SKM-1 (cell line): ENCODE measurements around the gene PRSS8.
A peak's percentile ranks its signal among the peaks of the same experiment; 100 is the strongest.
"Not testable (repeated sequence)": the region's sequence is repeated elsewhere in the genome, so short reads cannot be mapped to it uniquely, and the experiment has no call there.

Experiments
- DNase-seq: peaks from one replicate; lab custom pipeline; 2025; ENCODE audit not compliant: unreplicated experiment; lab: John Stamatoyannopoulos, UW

PRSS8 gene

DNA sequence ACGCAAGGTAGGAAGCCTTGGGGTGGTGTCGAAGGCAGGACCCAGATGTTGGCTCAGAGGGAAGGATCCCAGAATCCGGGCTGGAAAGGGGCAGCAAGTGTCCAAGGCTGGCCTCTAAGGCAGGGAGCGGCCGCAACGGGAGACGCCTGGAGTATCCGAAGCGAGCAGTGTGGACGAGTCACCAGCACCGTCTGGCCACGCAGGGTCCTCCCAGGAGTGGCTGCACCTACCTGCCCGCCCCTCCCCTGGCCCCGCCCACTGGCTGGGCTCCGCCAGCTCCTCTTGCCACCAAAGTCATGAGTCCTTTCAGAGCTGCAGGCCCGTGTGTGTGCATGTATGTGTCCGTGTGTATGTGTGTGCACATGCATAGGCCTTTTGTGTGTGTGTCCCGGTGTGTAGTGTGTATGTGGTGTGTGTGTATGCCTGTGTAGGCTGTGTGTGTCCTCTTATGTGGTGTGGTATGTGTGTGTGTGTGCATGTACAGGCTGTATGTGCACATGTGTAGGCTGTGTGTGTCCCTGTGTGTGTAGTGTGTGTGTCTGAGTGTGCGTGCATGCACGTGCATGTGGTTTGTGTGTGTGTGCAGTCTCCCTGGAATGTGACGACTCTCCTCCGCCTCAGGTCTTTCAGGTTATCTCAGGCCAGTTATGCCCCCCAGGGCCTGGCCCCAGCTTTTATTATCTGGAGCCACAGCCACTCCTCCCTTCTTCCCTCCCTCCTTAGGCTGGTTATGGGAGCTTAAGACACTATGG, at the start of gene PRSS8:
Gene PRSS8 (minus strand): TSS at position 193 of the 752 bp plus-strand sequence. CDS start 229 bp downstream, outside the sequence.
- DNase-seq: no peak

DNA sequence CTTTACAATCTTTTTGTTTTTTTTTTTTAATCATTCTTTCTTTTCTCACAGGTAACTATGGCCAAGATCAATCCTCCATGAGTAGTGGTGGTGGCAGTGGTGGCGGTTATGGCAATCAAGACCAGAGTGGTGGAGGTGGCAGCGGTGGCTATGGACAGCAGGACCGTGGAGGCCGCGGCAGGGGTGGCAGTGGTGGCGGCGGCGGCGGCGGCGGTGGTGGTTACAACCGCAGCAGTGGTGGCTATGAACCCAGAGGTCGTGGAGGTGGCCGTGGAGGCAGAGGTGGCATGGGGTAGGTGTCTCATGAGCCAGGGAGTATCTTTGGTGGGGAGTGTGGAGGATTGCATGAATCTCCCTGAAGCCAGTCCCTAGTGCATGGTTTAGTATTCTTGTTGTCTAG, 49.4 kb upstream of the PRSS8 start:
- DNase-seq: no peak

DNA sequence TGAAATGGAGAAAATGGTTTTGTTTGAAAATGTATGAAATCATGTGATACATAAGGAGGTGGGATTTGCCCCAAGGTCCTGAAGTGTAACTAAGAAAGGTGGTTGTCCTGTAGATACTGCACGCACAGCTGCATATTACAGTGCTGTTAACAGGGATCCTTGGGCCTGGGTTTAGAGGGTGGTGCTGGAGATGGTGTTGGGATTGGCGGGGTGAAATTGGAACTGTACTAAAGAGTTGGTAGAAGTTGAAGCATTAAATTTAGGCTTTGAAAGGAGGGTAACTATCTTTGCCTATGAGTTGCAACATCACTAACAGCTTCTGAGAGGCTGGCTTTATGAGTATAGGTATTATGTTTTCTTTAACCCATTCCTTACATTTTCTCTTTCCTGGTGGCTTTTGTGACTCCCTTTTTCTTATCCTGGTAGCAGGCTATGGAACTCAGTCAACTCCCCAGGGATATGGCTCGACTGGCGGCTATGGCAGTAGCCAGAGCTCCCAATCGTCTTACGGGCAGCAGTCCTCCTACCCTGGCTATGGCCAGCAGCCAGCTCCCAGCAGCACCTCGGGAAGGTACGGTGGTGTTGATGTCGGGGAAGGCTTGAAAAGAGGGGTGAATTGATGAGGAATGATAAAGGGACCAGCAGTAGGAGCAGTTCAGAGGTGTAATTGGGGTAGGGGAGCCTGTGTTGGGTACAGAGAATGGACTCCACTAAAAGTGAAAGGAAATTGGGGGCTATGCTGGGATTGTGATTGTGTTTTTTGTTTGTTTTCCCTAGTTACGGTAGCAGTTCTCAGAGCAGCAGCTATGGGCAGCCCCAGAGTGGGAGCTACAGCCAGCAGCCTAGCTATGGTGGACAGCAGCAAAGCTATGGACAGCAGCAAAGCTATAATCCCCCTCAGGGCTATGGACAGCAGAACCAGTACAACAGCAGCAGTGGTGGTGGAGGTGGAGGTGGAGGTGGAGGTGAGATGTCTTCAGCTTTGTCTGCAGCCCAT, 48.2 kb upstream of the PRSS8 start:
- no peak for DNase-seq

DNA sequence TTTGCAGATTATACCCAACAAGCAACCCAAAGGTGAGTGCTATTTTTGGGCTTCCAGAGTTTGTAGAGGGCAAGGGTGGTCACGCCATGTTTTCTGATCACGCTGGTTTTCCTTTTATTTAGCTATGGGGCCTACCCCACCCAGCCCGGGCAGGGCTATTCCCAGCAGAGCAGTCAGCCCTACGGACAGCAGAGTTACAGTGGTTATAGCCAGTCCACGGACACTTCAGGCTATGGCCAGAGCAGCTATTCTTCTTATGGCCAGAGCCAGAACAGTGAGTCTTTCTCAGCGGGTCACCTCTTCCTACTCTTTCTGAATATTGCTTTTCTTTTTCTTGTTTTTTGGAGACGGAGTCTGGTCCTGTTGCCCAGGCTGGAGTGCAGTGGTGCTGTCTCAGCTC, 46.9 kb upstream of the PRSS8 start:
- no peak for DNase-seq

DNA sequence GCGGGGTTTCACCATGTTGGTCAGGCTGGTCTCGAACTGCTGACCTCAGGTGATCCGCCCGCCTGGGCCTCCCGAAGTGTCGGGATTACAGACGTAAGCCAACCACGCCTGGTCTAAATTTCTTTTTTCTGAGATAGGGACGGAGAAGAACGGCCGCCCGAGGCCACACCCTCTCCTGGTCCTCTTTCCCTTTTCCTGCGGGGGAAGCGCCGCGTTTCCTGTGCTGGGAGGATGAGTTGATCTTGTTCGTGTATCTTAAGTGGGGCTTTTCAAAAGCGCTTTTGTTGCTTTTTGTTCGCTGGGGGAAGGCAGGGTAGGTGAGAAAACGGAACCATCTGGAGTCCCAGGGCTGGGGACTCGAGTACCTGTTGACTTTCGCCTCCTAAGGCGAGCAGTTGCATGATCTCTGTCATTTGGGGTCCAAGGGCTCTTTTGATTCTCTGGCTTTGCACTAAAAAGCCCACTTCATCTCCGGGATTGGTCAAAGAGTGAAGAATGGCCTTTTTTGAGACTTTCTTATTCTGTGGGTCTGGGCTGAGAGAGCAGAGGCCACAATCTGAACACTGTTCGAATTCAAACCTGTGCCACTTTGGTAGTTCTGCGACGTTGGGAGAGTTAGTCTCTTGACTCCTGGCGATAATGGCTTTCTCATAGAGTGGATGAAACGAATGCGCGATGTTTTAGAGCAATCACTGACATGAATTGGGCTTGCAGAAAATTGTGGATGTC, 45.7 kb upstream of the PRSS8 start:
- no peak for DNase-seq

DNA sequence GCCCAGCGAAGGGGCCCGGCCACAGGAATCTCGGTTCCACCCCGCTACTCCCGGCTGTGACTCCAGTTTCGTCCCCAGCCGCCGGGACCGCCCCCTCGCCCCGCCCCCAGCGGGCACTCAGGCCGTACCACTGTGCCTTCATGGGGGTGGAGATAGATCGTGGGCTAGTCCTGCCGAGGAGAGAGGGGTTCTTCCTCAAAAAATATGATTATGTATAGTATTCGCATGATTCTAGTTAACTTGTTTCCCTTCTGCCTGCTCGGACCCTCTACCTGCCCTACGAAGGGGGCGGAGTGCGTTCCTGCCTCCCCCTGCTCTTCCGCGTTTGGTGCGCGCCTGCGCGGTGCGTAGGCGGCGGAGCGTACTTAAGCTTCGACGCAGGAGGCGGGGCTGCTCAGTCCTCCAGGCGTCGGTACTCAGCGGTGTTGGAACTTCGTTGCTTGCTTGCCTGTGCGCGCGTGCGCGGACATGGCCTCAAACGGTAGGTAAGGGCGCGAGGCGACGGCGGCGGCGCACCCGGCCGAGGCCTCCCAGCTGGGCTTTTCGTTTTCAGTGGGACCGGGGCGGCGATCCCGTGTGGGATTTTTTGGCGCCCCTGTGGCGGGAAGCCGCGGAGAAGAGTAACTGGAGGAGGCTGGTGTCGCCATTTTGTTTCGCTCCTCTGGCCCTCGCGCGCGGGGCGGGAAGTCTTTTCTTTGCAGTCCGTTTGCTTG, 44.4 kb upstream of the PRSS8 start, which contains the start of gene FUS:
Gene FUS (plus strand): TSS at position 393 of the 713 bp plus-strand sequence. CDS start 76 bp downstream, at position 469.
- peak; percentile 85 for DNase-seq

DNA sequence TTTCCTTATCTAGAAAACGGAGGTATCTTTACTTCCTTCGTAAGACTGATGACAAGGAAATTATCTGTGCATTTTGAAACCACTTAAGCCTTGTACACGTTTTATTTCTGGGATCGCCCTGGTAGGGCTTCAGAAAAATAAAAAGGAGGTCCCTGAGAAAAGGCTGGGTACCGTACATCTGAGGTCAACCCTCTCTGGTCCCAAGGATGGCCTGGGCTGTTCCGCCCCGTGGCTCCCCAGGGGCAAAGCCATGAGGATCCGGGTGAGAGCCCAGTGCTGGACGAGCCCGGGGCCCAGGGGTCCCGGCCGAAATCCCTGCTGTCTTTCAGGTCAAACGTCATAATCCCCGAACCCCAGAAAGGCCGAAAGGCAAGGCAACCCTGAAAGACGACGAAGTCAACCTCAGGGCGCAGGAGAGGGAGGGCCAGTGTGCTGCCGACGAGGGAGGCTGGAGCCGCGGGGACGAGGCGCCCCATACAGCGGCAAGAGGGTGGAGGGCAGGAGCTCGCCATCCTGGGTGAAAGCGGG, 43.8 kb upstream of the PRSS8 start:
- no peak for DNase-seq

DNA sequence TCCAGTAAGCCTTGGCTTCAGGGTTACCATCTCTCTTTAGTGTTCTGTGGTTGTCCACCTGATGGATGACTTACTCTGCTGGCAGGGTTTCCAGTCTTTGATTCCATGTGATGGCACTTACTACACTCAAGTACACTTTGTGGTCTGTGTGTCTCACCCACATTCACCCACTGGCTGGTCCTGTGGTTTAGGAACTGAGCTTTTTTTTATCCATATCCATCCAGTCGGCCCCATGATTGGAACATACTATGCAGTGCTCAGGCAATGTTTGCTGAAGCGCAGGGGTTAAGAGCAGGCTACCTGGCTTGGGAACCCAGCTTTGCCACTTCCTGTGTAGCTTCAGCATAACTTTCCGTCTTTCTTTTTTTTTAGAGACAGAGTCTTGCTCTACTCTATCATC, 41.6 kb upstream of the PRSS8 start:
- DNase-seq: peak; percentile 32

DNA sequence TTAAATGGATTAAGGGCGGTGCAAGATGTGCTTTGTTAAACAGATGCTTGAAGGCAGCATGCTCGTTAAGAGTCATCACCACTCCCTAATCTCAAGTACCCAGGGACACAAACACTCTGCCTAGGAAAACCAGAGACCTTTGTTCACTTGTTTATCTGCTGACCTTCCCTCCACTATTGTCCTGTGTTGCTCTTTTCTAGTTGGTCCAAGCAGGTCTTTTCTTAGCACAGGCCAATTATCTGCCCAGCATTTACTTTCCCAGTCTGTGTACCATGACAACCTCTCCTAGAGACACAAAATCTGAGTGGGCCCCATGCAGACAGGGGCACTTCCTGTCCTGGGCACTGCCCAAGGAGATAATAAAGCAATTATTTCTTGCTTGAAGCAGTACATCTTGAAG, 34.5 kb upstream of the PRSS8 start:
- DNase-seq: not testable (repeated sequence)

DNA sequence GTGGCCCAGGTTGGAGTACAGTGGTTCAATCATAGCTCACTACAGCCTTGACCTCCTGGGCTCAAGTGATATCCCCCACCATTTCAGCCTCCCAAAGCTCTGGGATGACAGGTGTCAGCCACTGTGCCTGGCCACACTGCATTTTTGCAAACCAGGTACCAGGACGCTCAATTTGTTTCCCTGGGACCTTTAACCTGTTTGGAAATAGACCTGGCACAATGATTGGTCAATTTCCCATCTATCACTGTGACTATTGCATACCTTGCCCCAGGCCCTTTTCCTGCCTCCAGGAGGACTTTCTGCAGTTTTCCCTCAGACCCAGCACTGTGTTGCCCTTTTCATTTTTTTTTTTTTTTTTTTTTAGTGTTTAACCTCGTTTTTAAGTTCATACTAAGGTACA, 33.3 kb upstream of the PRSS8 start:
- DNase-seq: no peak

DNA sequence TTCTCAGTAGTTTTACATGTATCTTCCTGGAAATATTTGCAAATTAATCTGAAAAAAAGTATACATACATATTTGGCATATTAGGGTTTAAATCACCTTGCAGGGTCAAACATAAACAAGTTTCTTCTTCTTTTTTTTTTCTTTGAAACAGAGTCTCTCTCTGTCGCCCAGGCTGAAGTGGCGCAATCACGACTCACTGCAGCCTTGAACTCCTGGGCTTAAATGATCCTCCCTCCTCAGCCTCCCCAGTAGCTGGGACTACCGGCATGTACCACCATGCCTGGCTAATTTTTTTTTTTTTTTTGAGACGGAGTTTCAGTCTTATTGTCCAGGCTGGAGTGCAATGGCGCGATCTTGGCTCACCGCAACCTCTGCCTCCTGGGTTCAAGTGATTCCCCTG, 31.8 kb upstream of the PRSS8 start:
- DNase-seq: no peak

DNA sequence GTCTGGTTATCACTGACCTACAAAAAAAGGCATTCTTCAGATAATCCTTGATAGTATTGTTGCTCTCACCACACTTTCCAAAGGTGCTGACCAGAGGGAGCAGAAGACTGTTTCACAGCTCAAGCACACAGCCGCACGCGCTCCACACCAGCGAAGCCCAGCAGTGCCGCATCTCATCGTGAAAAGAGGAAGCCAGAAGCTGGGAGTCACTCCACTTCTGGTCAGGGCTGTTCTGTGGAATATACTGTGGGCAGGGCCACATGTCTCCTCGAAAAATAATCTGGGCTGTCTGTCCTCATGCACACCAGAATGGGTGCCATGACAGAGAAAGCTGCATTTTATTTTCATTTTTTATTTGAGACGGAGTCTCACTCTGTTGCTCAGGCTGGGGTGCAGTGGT, 21.6 kb upstream of the PRSS8 start:
- peak; percentile 61 for DNase-seq

DNA sequence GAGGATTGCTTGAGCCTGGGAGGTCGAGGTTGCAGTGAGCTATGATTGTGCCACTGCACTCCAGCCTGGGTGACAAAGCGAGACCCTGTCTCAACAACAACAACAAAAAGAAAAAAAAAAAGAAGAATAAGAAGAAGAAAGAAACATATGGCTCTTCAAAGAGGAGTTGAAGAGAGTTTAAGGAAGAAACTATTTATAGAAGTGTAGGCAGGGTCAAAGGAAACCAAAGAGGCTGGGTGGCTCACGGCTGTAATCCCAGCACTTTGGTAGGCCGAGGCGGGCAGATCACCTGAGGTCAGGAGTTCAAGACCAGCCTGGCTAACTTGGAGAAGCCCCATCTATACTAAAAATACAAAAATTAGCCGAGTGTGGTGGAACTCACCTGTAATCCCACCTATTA, 15.4 kb upstream of the PRSS8 start:
- DNase-seq: peak; percentile 34

DNA sequence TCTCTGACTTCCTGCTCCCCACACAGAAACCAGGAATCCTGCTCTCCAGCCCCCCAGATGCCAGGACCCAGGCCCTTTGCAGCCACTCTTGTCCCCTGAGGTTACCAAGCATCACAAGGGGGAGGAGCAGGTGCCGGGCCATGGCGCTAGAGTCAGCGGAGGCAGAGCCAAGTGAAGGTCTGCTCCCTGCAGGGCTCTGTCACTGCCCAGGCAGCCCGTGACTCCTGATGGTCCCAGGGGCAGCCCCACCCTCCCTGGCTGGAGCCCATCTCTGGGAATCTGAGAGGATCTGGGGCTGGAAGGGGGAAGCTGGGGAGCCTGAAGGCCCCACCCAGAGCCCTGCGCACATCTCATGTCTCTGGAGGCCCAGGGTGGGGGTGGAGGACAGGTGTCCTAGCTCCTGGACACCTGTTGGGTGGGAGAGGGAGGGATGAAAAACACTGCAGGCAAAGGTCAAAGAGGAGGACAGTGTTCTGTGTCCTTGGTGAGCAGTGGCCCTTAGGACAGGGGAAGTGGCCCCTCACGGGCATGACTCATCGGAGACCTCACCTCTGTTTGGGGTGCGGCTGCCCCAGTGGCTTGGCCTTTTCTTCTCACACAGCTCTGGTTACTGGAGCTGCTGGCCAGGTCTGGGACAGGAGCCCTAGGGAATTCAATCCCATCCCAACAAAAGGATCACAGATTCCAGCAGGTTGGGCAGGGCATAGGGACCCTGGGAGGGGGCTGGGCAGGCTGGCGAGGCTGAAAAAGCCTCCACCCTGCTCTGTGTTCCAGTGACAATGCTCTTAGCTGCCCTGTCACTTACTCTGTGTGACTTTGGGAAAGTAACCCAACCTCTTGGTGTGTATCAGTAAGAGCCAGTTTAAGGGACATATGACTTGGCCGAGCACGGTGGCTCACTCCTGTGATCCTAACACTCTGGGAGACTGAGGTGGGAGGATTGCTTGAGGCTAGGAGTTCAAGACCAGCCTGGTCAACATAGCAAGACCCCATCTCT, 14.7 kb upstream of the PRSS8 start, which contains the start of gene PRSS36:
Gene PRSS36 (minus strand): TSS at position 173 of the 997 bp plus-strand sequence. CDS start 31 bp downstream, at position 142.
- DNase-seq: no peak

DNA sequence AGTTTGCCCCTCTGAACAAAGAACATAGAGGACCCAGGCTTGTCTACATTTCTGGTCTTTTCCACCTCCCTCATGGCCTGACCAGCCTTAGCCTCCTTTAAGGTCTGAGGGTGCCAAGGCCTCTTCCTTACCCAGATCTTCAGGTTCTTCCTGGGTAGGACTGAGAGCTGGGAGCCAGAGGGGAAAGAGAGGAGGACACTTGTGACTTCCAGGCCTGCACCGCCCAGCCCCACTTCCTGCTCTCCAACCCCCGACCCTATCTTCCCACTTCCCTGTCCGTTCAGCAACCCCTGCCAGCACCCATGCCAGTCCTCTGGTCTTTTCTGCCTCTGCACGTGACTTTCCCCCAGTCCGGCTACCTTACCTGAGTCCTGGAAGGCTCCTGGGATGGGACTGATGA, 13.8 kb upstream of the PRSS8 start:
- no peak for DNase-seq

DNA sequence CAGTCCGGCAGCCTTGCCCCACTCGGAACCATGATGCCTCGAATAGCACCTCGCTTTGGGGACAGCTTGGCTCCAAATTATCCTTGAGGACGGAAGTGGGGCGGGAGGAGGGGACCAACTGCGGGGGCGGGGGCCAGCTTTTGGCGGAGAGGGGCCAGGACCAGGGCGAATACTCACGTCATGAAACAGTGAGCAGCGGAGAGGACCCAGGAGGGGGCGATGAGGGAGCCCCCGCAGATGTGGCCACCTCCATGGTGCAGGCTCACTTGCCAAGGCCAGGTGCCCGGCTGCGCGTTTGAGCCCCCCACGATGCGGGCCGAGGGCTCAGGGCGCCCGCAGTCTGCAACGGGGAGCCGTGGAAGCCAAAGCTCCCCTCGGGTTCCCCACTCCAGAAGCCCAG, 13.4 kb upstream of the PRSS8 start:
- DNase-seq: no peak

DNA sequence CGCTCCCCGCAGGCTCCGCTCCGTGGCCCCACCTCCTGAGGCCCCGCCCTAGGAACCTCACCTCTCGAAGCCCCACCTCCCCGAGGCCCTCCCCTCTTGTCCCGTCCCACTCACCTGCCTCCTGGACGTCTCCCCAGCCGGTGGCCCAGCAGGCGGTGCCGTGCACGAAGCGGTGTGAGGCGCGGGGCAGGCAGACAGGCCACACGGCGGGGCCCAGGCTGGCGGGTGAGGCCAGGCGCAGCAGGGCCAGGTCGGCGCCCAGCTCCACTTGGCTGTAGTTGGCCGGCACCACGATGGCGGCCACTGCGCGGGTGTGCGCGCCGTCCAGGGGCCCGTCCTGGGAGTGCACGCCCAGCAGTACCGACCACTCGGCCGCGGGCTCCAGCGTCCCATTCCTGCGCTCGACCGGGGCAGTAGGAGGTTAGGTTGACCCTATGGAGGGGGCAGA, 12.8 kb upstream of the PRSS8 start:
- DNase-seq: no peak

DNA sequence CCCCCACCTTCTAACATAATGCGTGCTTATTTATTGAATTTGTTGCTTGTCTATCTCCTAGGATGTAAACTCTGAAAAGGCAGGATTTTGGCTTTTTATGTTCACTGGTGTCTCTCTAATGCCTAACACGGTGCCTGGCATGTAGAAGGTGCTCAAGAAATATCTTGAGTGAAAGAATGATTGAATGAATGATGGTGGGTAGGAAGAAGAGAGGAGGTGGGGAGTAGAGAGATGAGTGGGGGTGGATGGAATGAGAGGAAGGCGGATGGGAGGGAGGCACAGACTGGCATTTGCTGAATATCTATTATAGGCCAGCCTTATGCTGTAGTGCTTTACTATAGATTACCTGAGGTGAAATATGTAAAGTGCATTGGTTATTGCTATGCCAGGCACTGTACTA, 12.0 kb upstream of the PRSS8 start:
- no peak for DNase-seq
